GM19025 (cell line): Measurements from ENCODE around the gene STAT6.

Source experiments
- ATAC-seq: cut with Tn5 transposase; IDR thresholded peaks from one replicate; pipeline ENCODE4 v1.9.1; 2021; ENCODE audit warnings: mild to moderate bottlenecking, low read depth, moderate library complexity; ENCODE audit not compliant: unreplicated experiment

STAT6 gene

GRCh38 chr12:57103856-57104255 is 7.3 kb downstream of the STAT6 start:
- no peak for ATAC-seq

GRCh38 chr12:57101892-57102695 is 9.1 kb downstream of the STAT6 start:
- no peak for ATAC-seq

- no peak for ATAC-seq
Measured at GRCh38 chr12:57099766-57100165, 11.4 kb downstream of the STAT6 start.

GRCh38 chr12:57099047-57099714 is 12.0 kb downstream of the STAT6 start:
- no peak for ATAC-seq

- no peak for ATAC-seq
Measured at GRCh38 chr12:57098546-57098945, 12.6 kb downstream of the STAT6 start.

GRCh38 chr12:57097554-57097835 is 13.7 kb downstream of the STAT6 start:
- no peak for ATAC-seq

GRCh38 chr12:57096748-57097553 is 14.2 kb downstream of the STAT6 start:
- no peak for ATAC-seq

GRCh38 chr12:57096099-57096572 is 15.0 kb downstream of the STAT6 start:
- no peak for ATAC-seq

- ATAC-seq = no peak
Measured at GRCh38 chr12:57095440-57095839, 15.7 kb downstream of the STAT6 start.

- no peak for ATAC-seq
Measured at GRCh38 chr12:57094208-57095160, 16.7 kb downstream of the STAT6 start.

- no peak for ATAC-seq
Measured at GRCh38 chr12:57093415-57094207, 17.6 kb downstream of the STAT6 start.

- ATAC-seq = no peak
Measured at GRCh38 chr12:57092876-57093414, 18.2 kb downstream of the STAT6 start.

GRCh38 chr12:57092529-57092862 is 18.7 kb downstream of the STAT6 start:
- no peak for ATAC-seq

- ATAC-seq = no peak
Measured at GRCh38 chr12:57091638-57092528, 19.3 kb downstream of the STAT6 start.

- no peak for ATAC-seq
Measured at GRCh38 chr12:57090924-57091637, 20.1 kb downstream of the STAT6 start.

- no peak for ATAC-seq
Measured at GRCh38 chr12:57090490-57090889, 20.7 kb downstream of the STAT6 start.
